Liver (tissue), 3 donors: ENCODE results near the gene TSKU.

ENCODE experiments used
- CTCF ChIP-seq: fragments of 150-350 bp; IDR thresholded peaks from 2 replicates; pipeline ENCODE4 v1.5.1; 2017; ENCODE audit warnings: improper control_type of control experiment, low read depth, low read length; ENCODE audit not compliant: missing input control
- GABPA ChIP-seq, 2 donors: IDR thresholded peaks in 1 of 2; conservative IDR thresholded peaks in 1 of 2; 2 replicates each; pipeline ENCODE4 v1.6.1; 2016; ENCODE audit warnings: antibody characterized with exemption in 2 of 2, mild to moderate bottlenecking in 1 of 2, moderate library complexity in 1 of 2
- JUND ChIP-seq, 2 donors: IDR thresholded peaks; 2 replicates each; pipeline ENCODE4 v1.6.1; 2016; ENCODE audit warnings: antibody characterized with exemption in 2 of 2
- TAF1 ChIP-seq: conservative IDR thresholded peaks from 2 replicates; pipeline ENCODE4 v1.6.1; 2016; ENCODE audit warnings: antibody characterized with exemption, mild to moderate bottlenecking
- YY1 ChIP-seq: IDR thresholded peaks from 2 replicates; pipeline ENCODE4 v1.6.1; 2016; ENCODE audit warnings: antibody characterized with exemption, mild to moderate bottlenecking
- TF ChIP-seq, protein P1 (sequence below): IDR thresholded peaks from 2 replicates; pipeline ENCODE4 v1.6.1; 2016; ENCODE audit warnings: antibody characterized with exemption
- donor health status: healthy.
- donor health status: healthy.

- TF ChIP-seq, protein P1, sequence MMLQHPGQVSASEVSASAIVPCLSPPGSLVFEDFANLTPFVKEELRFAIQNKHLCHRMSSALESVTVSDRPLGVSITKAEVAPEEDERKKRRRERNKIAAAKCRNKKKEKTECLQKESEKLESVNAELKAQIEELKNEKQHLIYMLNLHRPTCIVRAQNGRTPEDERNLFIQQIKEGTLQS = no peak
- TF ChIP-seq CTCF = no peak
- TF ChIP-seq YY1 = no peak
- TF ChIP-seq JUND (IDR thresholded peaks at IDR 0.05) = no peak
- no peak for TF ChIP-seq GABPA (IDR thresholded peaks at IDR 0.05 in 1 of 2, conservative IDR thresholded peaks at IDR 0.05 in 1 of 2)
- no peak for TF ChIP-seq TAF1
Measured at GRCh38 chr11:76788661-76789442, 5.7 kb downstream of the TSKU start.
